Right ventricle myocardium inferior (tissue), 1 donor: ENCODE results near the gene PTPRN2. TPM values are rescaled to one million over a fixed set of nuclear protein-coding genes. Genes with fewer than 3 reads are reported as not detected.

ENCODE experiments used
- ATAC-seq: fragments of 200-7000 bp; cut with Tn5 transposase; one replicate; pipeline ENCODE4 v1.9.1; 2020; ENCODE audit warnings: mild to moderate bottlenecking, moderate library complexity
- DNase-seq: peaks from one replicate; pipeline ENCODE4 v3.0.0; 2021; ENCODE audit errors: missing footprints
- intact Hi-C: fragments of 100-400 bp; cut with DNase I; formaldehyde crosslinking; loops from one replicate; pipeline ENCODE4 v1.11.0; 2022
- total RNA-seq: library from RNA; stranded (reverse); fragmentation: NEBNext Ultra II Directional; extraction: Animal tissue kit (Norgen Biotek cat#: 25700); gene quantifications from one replicate; pipeline ENCODE4 v1.2.1, GENCODE V29; 2021
- donor health status: DM: no; HTN: yes; CAD: no; lungs with severe emphysema.

Gene PTPRN2
- total RNA-seq, 1 donor from 2014 or later = 1.6 TPM

DNA sequence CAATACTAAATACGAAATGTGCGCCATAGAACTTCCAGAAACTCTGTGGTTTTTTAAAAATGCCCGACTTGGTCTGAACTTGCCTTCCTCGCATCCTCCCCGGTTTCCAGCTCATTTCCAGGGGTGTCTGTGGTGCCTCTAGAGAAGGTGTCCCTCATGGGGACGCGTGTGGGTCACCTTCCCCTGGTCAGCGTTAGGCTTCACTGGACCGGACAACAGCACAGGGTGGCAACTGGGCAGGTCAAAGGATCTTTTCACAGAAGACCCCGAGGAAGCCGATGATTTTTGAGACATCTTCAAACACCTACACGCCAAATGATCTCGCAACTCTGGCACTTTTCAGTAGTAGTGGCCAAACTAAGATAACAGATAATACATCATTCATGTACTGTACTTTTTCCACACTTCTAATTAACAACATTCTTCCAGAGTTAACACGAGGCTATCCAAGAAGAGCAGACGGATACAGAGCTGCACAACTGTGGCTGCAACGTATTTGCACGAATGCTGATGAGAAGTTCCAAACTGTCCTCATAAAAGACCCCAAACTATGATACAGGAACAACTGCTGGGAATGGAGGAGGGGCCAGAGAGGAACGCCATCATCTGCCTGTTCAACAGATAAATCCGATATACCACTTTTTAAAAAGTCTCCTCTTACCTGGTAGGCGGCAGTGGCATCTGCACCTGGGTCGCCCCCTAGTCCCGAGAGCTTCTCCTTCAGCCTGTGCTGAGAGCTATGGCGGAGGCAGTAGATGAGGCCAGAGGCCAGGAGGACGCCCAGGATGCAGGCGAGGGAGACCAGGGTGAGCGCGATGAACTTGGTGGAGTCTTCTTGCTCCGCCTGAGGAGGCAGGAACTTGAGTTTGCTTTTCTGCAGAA lies 905.3 kb downstream of the PTPRN2 start:
- ATAC-seq = no peak
- intact Hi-C loops = no loop called here
- no peak for DNase-seq

DNA sequence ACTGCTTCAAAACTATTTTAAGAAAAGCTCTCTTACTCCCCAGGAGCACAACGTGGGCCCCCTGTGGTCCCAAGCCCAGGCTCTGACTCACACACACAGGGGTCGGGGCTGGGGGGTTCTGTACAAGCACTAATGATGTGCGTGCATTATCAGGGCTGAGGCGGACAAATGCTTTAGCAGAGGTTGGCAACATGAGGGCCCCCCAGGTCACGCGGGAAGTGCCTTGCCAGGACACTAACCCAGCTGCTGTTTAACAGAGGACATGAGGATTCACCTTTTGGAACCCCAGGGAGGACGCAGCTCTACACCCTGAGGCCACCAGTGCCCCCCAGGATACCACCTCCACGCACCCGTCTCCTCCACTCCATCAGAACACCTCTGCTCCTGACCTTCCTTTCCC lies 908.0 kb downstream of the PTPRN2 start:
- intact Hi-C loops = no loop called here
- DNase-seq (peak; percentile 64), ATAC-seq (no peak)

DNA sequence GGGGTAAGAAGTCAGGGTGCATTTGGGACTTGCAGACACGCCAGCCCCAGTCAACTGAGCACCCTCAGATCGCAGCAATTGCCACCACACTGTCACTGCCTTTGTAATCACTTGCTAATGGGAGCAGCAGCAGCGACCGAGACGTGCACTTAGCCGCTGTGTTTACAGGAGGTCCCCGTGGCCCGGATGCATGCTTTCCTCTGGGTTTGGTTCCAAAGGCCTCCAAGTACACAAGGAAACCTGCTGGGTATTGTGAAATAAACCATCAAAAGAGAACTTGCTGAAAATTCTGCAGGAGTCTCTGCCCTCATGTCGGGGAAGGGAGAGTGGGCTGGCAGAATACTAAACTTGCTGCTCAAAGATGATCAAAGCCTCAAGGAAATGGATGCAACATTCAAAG lies 909.1 kb downstream of the PTPRN2 start:
- intact Hi-C loops = no loop called here
- DNase-seq = peak; percentile 32

DNA sequence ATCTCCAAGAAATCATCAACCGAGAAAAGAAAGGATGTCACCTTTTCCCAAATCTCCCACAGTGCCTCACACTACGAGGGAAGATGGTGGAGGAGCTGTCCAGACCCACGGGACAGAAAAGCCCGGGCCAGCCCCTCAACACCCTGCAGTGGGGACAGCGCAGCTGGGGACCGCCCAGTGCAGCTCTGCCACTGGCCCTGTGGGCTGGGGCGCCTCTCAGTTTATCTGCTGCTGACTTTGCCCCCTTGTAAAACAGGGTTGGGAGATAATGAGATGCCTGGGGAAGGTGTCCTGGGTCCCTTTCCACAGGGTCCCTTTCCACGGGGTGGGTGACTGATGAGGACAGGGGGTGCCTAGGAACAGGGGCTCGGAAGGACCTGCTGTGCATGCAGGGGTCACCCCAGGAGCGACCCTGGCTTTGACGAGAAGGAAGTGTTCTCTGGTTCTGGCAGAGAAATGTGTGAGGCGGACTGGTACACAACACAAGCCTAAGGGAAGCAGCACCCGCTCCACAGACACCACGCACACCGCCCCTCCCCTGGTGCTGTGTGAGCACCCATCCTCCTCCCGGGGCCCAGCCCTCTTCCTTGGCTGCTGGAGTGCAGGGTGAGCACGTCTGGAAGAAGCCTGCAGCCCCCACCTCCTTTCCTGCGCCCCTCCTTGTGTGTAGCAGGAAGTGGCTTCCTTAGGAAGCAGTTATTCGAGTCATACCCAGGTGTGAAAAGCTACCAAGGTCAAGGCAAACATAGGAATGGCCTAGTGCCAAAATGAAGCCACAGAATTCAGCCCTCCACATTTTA lies 911.0 kb downstream of the PTPRN2 start:
- no peak for ATAC-seq
- intact Hi-C loops = no loop called here
- DNase-seq = peak; percentile 58

More for the DNA sequence above, 909.1 kb downstream of the PTPRN2 start:
- no peak for ATAC-seq

DNA sequence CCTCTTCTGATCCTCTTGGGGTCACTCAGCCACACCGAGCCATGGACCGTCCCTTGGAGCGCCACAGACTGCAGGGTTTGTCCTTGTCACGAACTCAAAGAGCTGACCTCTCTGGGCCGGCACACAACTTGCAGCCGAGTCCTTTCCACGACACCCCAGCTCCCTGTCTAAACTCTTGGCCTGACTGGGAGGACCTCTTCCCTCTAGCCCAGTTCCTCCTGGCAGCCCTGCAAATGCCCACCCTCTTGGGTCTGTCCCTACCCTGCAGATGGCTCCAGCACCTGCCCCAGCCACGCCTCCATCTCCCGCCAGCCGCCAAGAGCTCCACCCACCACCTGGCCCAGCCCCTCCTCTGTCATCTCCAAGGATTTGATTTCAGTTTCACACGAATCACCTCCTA lies 911.6 kb downstream of the PTPRN2 start:
- DNase-seq = no peak
- ATAC-seq = no peak
- intact Hi-C loops = no loop called here

DNA sequence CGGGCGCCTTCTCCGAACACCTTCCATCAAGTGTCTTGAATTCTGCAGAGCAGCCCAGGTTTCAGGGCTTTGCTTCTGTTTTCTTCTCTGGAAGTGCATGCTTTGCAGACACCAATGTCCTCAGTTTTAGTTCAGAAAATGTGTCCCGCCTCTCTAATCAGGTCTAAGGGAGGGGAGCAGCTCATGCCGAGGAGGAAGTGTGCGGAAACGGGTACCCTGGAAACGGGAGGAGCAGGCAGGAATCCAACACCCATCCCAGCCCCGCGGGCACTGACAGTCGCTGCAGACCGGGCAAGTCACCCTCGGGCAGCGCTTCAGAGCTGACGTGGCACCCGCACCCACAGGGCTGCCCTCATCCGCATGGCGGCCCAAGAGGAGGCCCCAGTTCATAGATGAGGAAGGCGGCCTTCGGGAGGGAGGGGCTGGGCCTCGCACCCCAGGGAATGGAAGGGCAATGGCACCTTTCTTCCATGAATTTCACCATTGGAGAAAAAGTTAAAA lies 912.1 kb downstream of the PTPRN2 start:
- no peak for ATAC-seq
- no peak for DNase-seq
- intact Hi-C loops = no loop called here

DNA sequence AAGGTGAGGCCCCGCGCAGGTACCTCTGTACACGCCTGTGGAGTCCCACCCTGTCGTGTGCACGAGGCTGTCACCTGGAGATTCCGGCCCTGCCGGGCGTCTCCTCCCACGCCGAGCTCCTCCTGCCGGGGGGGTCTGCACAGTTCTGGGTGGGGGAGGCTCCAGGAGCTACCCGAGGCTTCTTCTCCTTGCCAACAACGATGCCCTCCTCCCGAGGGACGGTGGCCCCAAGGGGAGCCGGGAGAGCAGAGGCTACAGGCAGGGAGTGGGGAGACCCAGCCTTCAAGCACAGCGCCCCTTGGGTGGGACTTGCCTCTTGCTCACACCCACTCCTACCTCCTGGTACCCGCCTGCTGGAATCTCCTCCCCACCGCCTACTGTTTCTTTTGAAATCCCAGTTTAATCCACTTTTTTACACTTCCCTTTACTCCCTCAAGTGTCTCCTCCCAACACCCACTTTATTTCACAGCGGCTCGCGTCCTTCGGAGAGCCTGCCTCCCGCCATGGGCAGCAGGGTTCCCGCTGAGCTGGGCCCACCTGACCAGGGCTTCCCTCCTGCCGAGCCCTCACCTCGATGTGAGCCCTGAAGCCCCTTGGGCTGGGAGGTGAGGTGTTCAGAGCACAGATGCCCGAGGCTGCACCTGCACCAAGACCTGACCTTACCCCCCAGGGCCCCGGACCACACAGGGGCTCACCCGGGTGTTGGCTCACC lies 912.8 kb downstream of the PTPRN2 start:
- DNase-seq = peak; percentile 63
- ATAC-seq = no peak
- intact Hi-C loops = no loop called here

DNA sequence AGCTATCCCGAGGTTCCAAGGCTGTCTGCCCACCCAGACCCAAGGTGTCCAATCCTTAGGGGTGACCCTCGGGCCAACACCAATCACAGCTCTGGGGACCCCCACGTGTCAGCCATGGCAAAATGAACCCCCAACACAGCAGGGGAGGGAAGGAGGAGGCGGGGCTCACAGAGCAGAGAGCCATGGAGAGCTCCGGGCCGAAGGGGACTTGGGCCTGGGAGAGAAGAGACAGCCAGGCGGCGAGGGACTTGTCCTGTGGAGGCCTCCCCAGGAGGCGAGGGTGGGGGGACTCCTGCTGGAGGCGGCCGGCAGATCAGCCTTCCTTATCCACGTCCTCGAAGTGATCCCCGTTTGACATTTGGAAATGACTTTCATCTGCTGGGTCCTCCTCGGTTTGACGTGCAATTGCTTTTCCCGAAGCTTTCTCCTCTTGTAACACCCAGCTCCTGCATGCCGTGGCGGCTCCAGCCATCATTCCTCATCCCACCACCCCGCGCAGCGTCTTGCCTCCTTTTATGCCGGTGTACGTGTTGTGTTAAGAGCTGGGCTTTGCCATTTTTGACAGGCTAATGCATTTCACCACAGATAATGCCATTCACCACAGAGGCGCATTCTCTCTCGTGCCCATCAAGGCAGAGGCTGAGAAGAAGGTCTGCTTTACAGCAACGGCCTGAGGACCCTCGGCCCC lies 913.5 kb downstream of the PTPRN2 start:
- ATAC-seq (no peak), DNase-seq (no peak)
- intact Hi-C loops = no loop called here

DNA sequence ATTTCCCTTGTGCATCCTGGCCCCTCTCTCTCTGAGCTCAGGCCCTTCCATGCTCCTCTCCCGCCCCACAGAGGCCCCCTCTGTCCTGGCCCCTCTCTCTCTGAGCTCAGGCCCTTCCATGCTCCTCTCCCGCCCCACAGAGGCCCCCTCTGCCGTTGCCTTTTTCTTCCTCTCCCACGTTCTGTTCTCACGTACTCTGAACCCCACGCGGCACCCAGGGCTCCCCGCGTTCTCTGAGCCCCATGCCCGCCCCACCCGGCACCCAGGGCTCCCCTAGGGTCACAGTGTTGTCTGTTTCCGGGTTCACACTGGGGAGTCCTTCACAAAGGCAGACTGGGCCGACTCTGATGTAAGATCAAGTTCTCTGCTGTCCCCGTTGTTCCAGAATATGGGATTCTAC lies 914.0 kb downstream of the PTPRN2 start:
- DNase-seq (peak; percentile 27), ATAC-seq (no peak)
- intact Hi-C loops = no loop called here

DNA sequence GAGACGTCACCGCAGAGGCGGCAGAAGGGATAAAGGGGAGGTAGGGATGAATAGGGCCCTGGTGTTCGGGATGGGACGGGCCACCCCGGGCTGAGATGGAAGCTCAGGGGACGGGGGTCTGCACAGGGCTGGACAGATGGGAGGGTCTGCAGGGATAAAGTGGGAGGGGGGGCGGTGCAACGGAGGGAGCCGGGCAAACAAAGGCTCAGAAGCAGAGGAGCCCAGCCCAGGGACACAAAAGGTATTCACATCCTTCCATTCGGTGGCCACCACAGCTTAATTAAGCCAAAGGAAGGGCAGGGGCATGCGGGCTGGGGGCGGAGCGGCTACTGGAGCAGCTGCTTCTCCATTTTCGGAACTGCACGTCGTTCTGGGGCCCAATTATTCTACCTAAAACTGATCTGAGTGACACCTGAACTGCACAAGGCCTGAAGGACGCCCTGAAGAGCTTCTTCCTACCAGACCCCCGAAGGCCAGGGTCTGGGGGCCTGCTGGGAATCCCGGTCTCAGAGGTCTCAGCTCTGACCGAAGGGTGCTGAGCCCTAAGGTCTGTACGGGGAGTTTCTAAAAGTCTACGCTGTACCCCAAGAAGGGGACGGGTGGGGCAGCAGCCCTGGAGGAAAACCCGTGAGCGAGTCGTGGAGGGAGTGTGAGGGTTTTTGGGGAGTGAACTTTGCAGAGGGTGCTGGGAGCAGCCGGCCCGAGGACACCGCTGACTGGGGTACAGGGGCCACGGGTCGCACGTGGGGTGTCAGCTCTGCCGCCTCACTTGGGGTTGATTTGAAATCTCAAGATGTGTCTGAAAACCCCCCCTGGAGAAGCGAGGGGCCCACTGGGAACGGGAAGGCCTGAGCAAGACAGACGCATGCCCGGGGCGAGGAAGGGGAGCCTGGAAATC lies 916.0 kb downstream of the PTPRN2 start:
- ATAC-seq (no peak), DNase-seq (peak; percentile 53)
- intact Hi-C loops = no loop called here

DNA sequence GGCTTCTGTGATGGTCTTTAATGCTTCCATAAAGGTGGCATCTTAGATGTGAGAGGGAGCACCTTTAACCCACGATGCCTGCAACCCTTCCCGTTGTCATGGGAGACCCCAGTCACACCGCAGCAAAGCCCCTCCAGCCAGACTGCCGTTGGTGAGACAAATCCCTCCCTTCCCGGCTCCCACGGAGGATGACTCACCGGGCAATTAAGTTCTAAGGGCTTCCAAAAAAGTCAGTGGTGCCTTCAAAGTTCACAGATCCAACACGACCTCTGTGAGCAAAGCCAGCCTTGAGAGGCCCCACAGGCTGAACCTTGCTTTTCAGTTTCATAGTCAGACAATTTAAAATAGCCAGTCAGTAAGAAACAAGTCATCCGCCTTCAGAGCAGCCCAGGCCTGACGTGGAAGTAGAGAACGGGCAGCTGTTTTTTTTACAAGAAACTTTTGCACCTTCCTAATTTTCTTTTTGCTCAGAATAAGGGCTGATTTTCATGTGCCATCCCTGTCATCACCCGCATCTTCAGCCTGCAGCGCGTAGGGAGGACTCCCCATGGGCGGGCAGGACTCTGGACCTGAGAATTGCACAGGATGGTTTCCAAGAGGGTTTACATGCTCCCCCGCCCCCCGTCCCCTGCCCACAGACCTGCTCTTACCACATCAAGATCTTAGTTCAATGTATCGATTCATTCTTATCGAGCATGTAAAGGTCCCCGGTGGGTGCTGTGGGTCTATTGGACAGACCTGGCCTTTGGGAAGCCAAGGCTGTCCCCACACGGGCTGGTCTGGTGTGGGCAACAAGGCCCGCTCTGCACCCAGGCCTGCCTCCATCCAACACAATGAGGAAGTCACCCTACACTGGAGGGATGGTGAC lies 916.9 kb downstream of the PTPRN2 start:
- ATAC-seq (no peak), DNase-seq (peak; percentile 31)
- intact Hi-C loops = no loop called here

DNA sequence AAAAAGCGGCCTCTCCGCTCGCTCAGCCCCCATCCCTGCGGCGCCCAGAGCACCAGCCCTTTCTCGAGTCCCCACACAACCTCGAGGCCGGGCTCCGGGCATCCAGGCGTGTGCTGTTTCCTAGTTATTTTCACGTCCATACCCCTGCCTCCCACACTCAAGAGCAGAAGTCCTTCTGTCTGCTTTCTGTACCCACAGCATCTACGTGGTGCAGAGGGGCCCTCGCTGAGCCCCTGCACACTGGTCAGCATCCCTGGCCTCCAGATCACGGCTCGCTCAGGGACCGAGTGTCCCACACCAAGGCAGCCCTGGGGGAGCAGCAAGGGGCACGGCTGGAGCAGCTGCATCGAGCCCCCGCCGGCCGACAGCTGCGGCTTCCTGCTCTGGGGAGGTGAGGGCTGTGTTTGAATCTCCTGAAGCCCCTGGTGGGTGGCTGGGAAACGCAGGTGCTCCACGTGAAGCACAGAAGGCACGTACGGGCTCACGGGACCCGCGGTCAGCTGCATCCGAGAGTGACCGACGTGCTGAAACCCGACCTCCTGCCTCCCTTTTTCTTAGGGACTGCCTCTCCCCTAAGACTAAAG lies 917.8 kb downstream of the PTPRN2 start:
- intact Hi-C loops = no loop called here
- peak; percentile 56 for DNase-seq
- no peak for ATAC-seq

DNA sequence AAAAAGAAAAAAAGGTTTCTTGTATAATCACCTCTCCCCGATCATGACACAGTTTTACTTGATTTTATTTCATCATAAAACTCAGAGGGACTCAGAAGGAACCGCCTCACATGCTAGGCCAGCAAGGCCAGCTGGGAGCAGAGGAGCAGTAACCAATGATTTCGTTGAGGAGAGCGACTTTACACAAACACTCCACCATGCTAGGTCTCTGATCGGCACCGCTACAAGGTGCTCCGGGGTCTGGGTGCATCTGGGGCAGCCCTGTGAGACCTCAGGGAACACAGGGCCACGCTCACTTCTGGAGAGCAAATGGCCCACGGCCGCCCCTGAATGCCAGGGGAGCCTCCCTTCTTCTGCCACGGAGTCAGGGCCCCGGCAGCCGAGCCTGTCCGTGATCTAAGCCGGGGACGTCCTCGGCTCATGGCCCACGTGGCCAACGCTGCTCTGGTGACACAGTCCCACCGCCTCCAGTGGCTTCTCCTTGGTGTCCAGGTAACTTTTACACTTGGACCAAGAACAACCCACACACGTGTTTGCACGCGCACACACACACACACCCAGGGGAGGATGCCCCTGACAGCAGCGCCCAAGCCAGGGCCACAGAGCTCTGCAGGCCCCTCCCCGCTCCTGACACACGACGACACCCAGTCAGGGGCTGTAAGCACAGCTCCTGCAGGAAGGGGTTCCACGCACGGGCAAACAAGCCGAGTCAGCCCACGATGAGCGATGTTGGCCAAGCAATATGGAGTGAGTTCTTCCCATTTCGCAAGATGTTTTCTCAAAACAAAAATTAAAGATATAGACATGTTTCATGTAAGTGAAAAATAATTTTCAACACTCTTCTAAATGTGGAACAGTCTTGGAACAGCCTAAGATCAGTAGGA lies 918.5 kb downstream of the PTPRN2 start:
- no peak for ATAC-seq
- peak; percentile 57 for DNase-seq
- intact Hi-C loops = no loop called here

DNA sequence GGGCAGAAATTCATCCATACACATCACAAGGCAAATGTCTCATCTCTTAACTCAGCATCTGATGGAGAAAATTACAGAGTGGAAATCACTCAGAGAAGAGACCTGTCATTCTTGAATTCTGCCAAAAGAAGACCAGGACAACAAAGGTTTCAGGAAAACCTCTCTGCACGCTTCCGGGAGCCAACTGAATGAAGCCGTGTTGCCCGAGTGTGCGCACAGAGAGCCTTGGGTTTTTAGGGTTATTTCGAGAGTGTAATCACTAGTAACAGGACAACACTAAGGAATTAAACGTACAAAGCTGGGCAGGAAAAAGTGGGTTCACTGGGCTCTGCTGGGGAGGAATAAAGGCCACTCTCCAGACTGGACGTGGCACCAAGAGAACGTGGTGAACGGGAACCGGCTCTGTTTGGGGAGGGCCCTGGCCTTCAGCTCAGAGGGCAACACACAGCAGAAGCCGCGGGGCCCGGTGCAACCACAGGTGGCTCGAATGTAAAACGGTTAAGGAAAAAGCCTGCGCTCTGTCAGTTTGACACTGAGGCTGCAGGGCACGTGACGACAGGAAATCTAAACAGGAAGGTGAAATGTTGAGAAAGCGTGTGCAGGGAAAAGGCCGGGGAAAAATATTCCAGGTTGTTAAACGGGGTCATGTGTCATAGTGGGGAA lies 919.3 kb downstream of the PTPRN2 start:
- intact Hi-C loops = no loop called here
- no peak for ATAC-seq
- peak; percentile 57 for DNase-seq

DNA sequence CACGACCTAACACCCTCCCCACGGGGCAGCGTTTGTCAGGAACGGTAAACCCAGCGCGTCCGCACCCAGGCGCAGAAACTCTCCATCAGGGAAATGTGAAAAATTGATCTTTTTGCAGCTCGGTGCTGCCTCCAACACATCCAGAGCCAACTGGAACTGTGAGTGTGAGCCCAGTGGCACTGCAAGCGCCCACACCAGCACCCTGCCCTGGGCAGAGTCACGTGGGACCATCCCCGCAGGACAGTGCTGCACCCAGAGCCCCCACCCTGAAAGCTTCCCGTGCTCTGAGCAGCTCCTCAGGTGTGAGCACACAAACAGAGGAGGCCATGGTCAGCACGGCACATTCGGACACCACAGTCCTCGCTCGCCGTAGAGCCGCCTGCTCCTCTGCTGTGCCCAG lies 919.9 kb downstream of the PTPRN2 start:
- peak; percentile 48 for DNase-seq
- intact Hi-C loops = no loop called here

More for the DNA sequence above, 919.9 kb downstream of the PTPRN2 start:
- ATAC-seq = no peak
